GM12801 (cell line): ENCODE measurements around the gene RAB11FIP3.

Experiments used
- CTCF ChIP-seq: IDR thresholded peaks from one replicate; pipeline ENCODE4 v1.5.1; 2011; ENCODE audit warnings: control low read depth; ENCODE audit not compliant: insufficient read length; ENCODE audit errors: extremely low read depth

Gene RAB11FIP3

DNA sequence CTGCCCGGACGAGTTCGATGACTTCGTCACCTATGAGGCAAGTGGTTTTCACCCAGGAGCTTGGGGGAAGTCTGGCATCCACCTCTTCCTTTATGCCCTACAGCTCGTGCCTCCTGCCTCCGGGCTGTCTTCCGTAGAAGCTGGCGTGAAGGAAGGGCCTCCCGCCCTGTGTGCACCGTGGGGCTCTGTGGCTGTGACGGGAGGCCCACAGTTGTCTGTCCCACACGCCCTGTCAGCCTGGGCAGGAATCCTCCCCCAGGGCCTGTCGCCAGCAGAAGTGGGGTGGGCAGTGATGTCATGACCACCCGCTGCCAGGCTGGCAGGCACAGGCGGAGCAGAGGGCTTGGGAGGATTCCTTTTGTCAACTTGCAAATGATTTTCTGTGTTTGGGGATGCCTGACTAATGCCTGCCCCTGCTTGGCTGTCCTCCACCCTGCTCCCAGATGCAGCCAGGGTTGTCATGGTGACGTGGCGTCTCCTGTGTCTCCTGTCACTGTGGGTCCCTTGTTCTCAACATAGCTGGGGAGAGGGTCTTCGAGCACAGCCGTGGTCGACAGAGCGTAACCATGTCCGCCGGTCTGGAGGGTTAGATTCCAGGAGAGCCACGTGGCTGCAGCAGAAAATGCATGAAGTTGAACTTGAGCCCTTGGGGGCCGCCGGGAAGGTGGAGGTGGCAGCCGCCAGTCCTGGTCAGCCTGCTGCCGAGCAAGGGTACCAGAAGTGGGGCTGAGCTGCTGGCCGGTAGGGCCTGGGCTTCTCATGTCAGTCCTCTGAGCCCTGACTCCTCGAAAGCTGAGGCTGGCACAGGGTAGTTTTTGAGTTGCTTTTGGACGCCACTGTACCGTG lies 46.1 kb downstream of the RAB11FIP3 start:
- no peak for TF ChIP-seq CTCF

DNA sequence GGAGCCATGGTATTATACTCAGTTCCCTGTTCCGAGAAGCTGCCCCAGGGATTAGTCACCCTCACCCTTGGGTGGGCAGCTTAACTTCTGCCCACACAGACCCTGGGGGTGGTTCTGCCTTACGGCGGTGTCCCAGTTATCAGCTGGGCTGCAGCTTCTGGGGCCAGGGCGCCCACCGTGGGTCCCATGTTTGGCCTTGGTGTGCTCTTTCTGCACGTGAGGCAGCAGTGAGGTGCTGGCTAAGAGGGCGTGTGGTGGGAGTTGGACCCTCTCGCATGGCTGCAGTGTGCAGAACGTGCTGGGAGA lies 46.7 kb downstream of the RAB11FIP3 start:
- TF ChIP-seq CTCF, result no peak

GRCh38 chr16:473046-474043 lies 47.9 kb downstream of the RAB11FIP3 start:
- TF ChIP-seq CTCF, result no peak

- no peak for TF ChIP-seq CTCF
These were observed 49.1 kb downstream of the RAB11FIP3 start for GRCh38 chr16:474420-475122.

DNA sequence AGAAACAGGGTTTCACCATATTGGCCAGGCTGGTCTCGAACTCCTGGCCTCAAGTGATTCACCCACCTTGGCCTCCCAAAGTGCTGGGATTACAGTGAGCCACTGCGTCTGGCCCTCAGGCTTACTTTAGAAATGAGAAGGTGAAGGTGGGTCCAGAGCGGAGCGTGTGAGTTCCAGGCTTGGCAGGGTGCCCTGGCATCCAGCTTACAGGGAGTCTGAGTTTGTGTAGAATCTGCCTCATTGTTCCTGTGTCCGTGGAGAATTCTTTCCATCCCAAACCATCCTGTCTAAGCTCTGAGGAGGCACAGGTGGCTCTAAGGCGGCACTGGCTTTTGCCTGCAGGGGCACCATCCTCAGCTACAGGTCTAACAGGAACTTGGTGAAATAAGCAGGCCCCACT lies 50.6 kb downstream of the RAB11FIP3 start:
- no peak for TF ChIP-seq CTCF

DNA sequence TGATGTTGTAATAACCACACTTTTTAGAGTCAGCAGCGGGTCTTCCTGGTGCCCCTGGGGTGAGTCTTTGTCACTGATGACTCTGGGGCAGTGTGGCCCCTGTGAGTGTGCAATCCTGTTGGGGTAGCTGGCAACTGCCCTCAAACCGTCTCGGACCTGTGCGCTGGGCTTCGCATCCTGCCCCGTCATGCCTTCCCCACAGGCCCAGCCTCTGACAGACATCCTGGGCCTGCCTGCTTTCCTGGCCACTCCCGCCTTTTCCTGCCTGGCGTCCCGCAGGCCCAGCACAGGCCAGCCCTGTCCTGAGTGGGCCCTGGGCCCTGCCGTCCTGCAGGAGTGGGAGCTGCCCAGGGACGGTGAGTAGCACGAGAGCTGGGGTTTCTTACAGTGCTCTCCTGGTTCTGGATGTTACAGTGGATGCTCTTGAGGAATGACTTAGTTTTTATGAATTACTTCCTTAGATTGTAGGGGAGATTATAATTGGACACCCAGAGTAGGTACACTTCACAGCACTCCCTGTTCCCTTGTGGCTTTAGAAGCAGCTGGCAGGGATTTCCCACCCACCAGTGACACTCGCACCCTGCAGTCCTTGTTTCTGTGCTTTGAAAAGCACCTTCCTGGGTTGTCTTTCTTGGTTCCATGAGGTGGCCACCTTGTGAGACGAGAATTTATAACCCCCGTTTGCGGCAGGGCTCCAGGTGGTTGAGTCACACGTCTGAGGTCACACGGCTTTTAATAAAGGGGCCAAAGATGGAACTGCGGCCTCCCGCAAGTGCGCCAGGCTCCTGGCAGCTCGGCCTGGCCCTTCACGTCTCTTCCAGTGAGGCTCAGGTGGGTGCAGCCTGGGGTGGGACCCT lies 52.1 kb downstream of the RAB11FIP3 start:
- TF ChIP-seq CTCF, result no peak
